ENCODE results near the gene WFS1.
A peak's percentile ranks its signal among the peaks of the same experiment; 100 is the strongest.

Gene WFS1

DNA sequence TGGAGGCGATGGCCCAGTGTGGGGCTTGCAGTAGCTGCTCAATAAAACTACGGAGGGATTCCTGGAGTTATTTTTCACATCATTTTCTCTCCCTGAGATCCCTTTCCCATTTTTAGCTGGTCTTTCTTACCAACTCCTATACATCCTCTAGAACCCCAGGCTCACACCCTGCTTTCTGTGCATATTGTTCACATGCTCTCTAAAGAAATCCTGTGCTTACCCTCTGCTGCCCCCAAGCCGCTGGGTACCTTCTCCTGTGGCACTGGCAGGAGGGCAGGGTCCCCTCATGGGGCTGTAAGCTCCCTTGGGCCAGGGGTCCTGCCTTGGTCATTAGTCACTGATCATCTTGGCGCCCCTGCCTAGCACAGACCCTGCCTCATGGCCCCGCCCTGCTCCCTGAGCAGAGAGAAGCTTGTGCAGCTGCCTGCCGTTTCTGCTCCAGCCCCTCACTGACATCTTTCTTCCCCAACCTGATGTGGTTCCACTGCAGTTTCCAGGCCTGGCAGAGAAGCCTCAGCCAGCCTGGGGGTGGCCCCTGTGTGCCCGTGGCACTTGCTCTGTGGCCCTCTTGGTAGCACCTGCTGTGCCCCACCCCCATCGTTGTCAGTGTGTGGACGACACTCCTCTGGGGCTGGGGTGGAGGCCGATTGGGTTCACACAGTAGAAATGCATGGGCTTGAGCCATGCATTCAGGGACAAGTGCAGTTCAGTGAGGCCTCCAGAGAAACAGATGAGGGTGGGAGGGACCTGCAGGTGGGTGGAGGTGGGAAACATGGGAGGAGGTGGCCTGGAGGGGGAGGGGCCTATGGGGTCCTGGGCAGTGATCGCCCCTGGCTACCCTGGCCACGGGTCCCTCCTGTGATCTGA lies 69.5 kb downstream of the WFS1 start:
- Histone ChIP-seq H4K20me1 (no peaks in the 10 kb centered on the region), H3K4me3 (no peak overlapping the region), H3K4me2 (peak overlapping the region; percentile 91), H3K27ac (peak overlapping the region; percentile 18), H3K4me1 (peaks cover 77% of the 10 kb centered on the region), H3K36me3 (no peaks in the 10 kb centered on the region), H3K27me3 (no peaks in the 10 kb centered on the region), H3K9me3 (no peaks in the 10 kb centered on the region), H3K9ac (no peak overlapping the region)
- no peak for TF ChIP-seq Cebpa-rat (IDR thresholded peaks at IDR 0.05)

DNA sequence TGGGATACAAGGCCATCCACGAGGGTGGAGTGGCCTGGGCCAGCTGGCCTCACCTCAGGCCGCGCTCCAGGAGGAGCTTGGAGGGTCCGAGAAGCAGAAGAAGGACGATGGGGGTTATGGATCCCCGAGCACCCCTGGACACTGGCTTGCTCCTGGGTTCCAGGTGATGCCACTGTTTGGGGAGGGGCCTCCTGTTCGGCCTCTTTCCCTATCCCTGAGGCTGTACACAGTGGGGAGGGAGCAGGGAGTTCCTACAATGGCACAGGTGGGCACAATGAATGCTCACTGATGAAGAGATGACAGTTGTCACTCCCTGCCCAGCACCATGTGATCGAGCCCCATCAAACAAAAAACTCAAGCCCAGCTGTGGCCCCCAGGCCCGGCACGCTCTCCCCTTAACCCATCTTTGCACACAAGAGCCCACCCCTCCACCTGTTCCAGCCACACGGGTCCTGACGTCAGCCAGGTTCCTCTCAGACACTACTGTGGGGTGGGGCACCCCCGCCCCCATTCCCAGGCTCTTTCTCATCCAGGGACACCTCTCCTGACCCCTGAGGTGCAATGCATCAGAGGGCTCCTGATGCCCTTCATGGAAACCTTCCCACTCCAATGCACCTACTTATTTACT lies 70.3 kb downstream of the WFS1 start:
- no peak overlapping the region for H3K27ac ChIP-seq
- H3K9me3 ChIP-seq: peaks cover 1% of the 10 kb centered on the region
- no peak overlapping the region for H3K9ac ChIP-seq
- no peaks in the 10 kb centered on the region for H3K36me3 ChIP-seq
- peaks cover 70% of the 10 kb centered on the region for H3K4me1 ChIP-seq
- H3K4me3 ChIP-seq: no peak overlapping the region
- H3K27me3 ChIP-seq: no peaks in the 10 kb centered on the region
- peak overlapping the region; percentile 91 for H3K4me2 ChIP-seq
- TF ChIP-seq Cebpa-rat (IDR thresholded peaks at IDR 0.05): no peak
- no peaks in the 10 kb centered on the region for H4K20me1 ChIP-seq

DNA sequence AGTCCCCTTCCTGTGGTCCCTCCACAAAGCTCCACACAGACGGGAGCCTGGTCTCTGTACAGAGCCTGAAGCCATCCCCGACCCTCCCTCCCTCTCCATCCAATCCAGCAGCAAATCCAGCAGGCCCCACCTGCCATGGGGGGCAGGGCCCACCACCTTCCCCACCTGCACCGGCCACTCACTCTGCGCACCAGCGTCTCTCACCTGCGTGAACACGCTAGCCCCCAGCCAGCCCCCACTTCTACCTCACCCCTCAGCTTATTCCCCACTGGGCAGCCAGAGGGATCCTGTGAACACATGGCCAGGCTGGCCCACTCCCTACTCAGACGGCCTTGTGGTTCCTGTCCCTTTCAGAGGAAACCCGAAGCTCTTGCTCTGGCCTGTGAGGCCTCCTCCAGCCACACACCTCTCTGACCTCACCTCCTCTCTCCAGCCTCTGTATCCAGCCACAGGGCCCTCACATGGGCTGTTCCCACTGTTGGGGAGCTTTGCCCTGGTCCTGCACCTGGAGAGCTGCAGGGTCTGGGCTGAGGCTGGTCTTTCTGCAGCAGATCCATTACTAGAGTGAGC lies 70.9 kb downstream of the WFS1 start:
- no peak overlapping the region for H3K27ac ChIP-seq
- H3K4me3 ChIP-seq: no peak overlapping the region
- H3K36me3 ChIP-seq: no peaks in the 10 kb centered on the region
- no peaks in the 10 kb centered on the region for H4K20me1 ChIP-seq
- peaks cover 64% of the 10 kb centered on the region for H3K4me1 ChIP-seq
- no peaks in the 10 kb centered on the region for H3K27me3 ChIP-seq
- peaks cover 7% of the 10 kb centered on the region for H3K9me3 ChIP-seq
- 0 out of 2 replicates have a peak overlapping the region, but pooled peaks have one; percentile 91 for H3K4me2 ChIP-seq
- no peak for TF ChIP-seq Cebpa-rat (IDR thresholded peaks at IDR 0.05)
- H3K9ac ChIP-seq: no peak overlapping the region

DNA sequence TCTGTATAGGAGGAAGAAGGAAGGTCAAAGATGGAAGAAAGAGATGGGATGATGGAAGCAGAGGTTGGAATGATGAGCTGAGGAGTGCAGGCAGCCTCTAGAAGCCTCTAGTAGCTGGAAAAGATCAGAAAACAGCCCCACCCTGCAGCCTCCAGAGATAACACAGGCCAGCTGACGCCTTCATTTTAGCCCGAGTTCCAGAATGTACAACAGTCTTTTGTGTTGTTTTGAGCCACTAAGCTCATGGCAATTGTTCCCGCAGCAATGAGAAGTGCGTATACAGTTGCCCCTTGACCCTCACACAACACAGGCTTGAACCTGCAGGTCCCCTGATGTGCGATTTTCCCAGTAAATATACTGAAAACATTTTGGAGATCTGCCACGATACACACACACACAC lies 72.0 kb downstream of the WFS1 start:
- Histone ChIP-seq H3K27ac (no peak overlapping the region), H4K20me1 (no peaks in the 10 kb centered on the region), H3K4me3 (no peak overlapping the region), H3K9me3 (peaks cover 15% of the 10 kb centered on the region), H3K4me2 (peak overlapping the region; percentile 11; the same call in 1 of the 2 replicates), H3K4me1 (peaks cover 72% of the 10 kb centered on the region), H3K27me3 (no peaks in the 10 kb centered on the region), H3K36me3 (no peaks in the 10 kb centered on the region), H3K9ac (no peak overlapping the region)
- no peak for TF ChIP-seq Cebpa-rat (IDR thresholded peaks at IDR 0.05)

DNA sequence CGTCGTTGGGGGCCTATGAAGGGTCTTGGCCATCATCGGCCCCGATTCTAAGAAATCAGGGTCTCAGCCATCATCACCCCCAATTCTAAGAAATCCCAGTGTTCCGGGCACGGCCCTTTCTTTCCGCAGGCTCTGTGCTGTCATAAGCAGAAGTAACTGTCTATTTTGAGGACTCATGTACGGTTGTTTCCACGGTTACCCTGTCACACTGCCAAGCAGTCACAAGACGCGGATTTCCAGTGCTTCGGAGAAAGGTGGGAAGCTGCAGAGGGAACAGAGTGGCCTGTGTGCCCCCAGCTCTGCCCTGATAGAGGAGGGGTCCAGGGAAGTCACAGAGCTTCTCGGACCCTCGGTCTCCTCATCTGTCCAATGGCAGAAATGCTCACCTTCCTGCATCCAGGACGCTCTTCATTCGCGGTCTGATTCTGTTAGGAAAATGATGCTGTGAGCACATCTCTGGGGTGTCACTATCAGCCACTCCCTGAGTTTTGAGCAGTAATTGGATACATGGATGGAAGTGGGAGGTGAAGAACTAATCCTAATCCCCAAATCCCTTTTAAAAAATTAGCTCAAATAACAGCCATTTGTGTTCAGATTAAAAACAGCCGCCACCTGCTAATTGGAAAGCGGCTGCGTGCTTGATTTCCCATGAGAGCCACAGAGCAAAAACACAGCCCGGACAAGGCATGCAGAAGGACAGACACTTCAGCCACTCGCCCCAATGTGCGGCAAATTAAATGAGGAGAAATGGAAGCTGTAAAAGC lies 73.1 kb downstream of the WFS1 start:
- no peak overlapping the region for H3K27ac ChIP-seq
- peak overlapping the region; percentile 62 for H3K4me2 ChIP-seq
- H3K4me3 ChIP-seq: no peak overlapping the region
- H3K9me3 ChIP-seq: peaks cover 15% of the 10 kb centered on the region
- peaks cover 73% of the 10 kb centered on the region for H3K4me1 ChIP-seq
- no peaks in the 10 kb centered on the region for H3K36me3 ChIP-seq
- no peak overlapping the region for H3K9ac ChIP-seq
- H3K27me3 ChIP-seq: no peaks in the 10 kb centered on the region
- TF ChIP-seq Cebpa-rat (IDR thresholded peaks at IDR 0.05): no peak
- H4K20me1 ChIP-seq: no peaks in the 10 kb centered on the region

DNA sequence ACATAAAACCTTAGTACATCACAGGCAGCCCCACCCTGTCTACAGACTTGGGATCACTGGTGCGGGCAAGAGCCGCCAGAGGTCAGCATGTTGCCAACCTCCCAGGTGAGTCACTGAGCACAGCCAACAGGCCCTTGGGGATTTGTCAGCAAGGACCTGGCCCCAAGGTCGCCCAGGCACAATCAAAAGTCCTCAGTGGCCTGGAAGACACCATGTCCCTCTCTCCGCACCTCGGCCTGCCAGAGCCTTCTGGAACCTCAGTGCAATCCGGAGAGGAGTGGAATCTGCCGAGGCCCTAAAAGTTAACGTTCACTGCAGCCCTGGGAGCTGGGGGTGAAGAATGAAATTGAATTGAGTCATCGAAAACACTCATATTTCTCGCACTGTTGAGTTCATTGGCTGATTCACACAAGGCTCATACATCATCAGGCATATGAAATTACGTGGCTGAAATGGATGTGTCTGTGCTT lies 74.3 kb downstream of the WFS1 start:
- no peak overlapping the region for H3K27ac ChIP-seq
- H3K4me2 ChIP-seq: no peak overlapping the region
- peaks cover 15% of the 10 kb centered on the region for H3K9me3 ChIP-seq
- no peaks in the 10 kb centered on the region for H3K27me3 ChIP-seq
- peaks cover 64% of the 10 kb centered on the region for H3K4me1 ChIP-seq
- H3K36me3 ChIP-seq: no peaks in the 10 kb centered on the region
- no peaks in the 10 kb centered on the region for H4K20me1 ChIP-seq
- no peak overlapping the region for H3K4me3 ChIP-seq
- no peak for TF ChIP-seq Cebpa-rat (IDR thresholded peaks at IDR 0.05)
- no peak overlapping the region for H3K9ac ChIP-seq

DNA sequence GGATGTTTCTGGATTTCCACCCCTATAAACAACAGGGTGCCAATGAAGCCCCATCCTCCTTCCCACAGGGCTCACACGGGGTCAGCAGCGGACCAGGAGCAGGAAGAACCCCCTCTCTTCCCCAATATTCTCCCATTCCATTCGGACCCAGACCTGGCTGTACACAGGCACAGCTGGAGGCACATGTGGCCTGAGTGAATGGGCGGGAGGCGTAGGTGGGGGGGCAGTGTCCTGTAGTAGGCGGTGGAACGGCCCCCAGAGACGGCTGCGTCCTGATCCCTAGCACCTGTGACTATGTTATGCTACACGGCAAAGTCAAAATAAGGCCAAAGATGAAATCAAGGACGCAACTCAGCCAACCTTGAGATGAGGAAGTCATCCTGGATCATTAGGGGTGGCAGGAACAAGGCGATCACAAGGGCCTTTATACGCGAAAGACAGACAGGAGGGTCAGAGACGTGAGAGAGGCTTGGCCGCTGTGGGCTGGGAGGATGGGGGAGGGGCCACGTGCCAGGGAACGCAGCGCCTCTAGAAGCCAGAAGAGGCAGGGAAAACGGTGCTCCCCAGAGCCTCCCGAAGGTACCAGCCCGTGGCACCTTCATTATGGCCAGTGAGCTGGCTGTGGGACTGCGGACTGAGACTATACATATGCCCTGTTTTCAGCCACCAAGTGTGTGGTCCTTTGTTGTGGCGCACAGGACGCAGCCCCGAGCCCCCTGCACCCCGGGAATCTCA lies 75.6 kb downstream of the WFS1 start:
- Histone ChIP-seq H3K4me2 (no peak overlapping the region), H3K9ac (no peak overlapping the region), H3K4me3 (no peak overlapping the region), H3K27ac (no peak overlapping the region), H3K9me3 (peaks cover 15% of the 10 kb centered on the region), H4K20me1 (no peaks in the 10 kb centered on the region), H3K4me1 (peaks cover 64% of the 10 kb centered on the region), H3K36me3 (no peaks in the 10 kb centered on the region), H3K27me3 (no peaks in the 10 kb centered on the region)
- TF ChIP-seq Cebpa-rat (IDR thresholded peaks at IDR 0.05): no peak

DNA sequence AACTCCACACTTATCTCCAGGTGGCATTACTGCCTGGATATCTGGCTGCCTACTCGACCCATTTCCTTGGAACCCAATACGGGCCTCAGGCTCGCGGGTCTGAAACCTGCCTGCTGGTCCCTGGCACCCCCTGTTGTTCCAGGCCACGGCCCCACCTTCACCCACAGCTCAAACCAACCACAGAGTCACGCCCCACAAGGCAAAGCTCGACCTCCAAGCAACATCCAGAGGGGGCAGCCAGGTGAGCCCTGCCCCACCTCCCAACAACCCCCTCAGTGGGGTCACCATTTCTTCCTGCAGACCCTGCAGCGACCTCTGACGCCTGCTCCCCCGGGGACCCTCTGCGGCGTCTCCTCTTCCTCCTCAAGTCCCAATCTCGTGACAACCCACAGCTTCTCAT lies 76.2 kb downstream of the WFS1 start:
- Histone ChIP-seq H3K36me3 (no peaks in the 10 kb centered on the region), H3K27me3 (no peaks in the 10 kb centered on the region), H3K4me2 (peak overlapping the region; percentile 63), H3K9me3 (peaks cover 15% of the 10 kb centered on the region), H4K20me1 (no peaks in the 10 kb centered on the region), H3K4me1 (peaks cover 70% of the 10 kb centered on the region), H3K27ac (no peak overlapping the region), H3K4me3 (no peak overlapping the region), H3K9ac (0 out of 2 replicates have a peak overlapping the region, but pooled peaks have one; percentile 5)
- no peak for TF ChIP-seq Cebpa-rat (IDR thresholded peaks at IDR 0.05)
